ENCODE measurements around the gene ARL17B. TPM values are rescaled to one million over a fixed set of nuclear protein-coding genes. Genes with fewer than 3 reads are reported as not detected.
"Not testable (repeated sequence)": the region's sequence is repeated elsewhere in the genome, so short reads cannot be mapped to it uniquely, and the experiment has no call there.

Gene ARL17B
- total and polyA plus RNA-seq, 2 of the 8 experiments (the other 6 are each of a cell fraction or from before 2014, with no cell fraction given) = 5.4 to 21.6 TPM

GRCh38 chr17:46372236-46373229, 11.0 kb upstream of the ARL17B start:
- FAIRE-seq; H3K4me1 ChIP-seq (replicated peaks in 1 of 4; ENCODE audit: control insufficient read depth in 3 of 4, insufficient read depth in 4 of 4, low read length in 3 of 4); H2AK5ac ChIP-seq (ENCODE audit: low read depth, low read length); H2BK12ac ChIP-seq (ENCODE audit: low read depth, low read length); H3K79me1 ChIP-seq (ENCODE audit: low read depth, low read length); H3K27me3 ChIP-seq (replicated peaks in 1 of 4; ENCODE audit: control insufficient read depth in 3 of 4, extremely low read depth in 1 of 4, insufficient read depth in 3 of 4, low read length in 3 of 4); H2AFZ ChIP-seq (ENCODE audit: low read length); H3K14ac ChIP-seq (ENCODE audit: insufficient read length); H4K91ac ChIP-seq (replicated peaks; ENCODE audit: insufficient read length, low read length); DNase-seq (ENCODE audit: low read depth in 1 of 2, low spot score in 2 of 2); H3K4me2 ChIP-seq (ENCODE audit: insufficient read depth in 1 of 2, low read depth in 2 of 2, low read length in 2 of 2); H3K79me2 ChIP-seq (ENCODE audit: control insufficient read depth in 1 of 2, insufficient read depth in 2 of 2, low read length in 2 of 2); H4K8ac ChIP-seq (ENCODE audit: extremely low read depth, insufficient read depth, low read length); H3K4ac ChIP-seq (replicated peaks; ENCODE audit: insufficient read length, low read depth, low read length); H3K18ac ChIP-seq (ENCODE audit: extremely low read depth, low read length); H3K4me3 ChIP-seq (ENCODE audit: extremely low read depth in 1 of 4, insufficient read depth in 2 of 4, low read depth in 3 of 4, low read length in 4 of 4); H3K27ac ChIP-seq (ENCODE audit: low read depth, low read length); H3K23me2 ChIP-seq (ENCODE audit: low read depth, low read length); CTCF ChIA-PET (ENCODE audit: partially characterized antibody); H4K20me1 ChIP-seq (replicated peaks in 1 of 2; ENCODE audit: control insufficient read depth in 1 of 2, insufficient read depth in 2 of 2, low read length in 2 of 2); H3K23ac ChIP-seq (ENCODE audit: insufficient read length); H3K9ac ChIP-seq (replicated peaks in 1 of 4; ENCODE audit: extremely low read depth in 1 of 4, low read depth in 3 of 4, low read length in 3 of 4); H3K56ac ChIP-seq (replicated peaks; ENCODE audit: insufficient read length, low read depth, low read length); H3K9me3 ChIP-seq (ENCODE audit: insufficient read depth in 2 of 2, low read depth in 1 of 2, low read length in 1 of 2); H2BK5ac ChIP-seq (ENCODE audit: low read depth, low read length); H4K5ac ChIP-seq (ENCODE audit: insufficient read length, low read depth, low read length); POLR2A ChIA-PET (ENCODE audit: partially characterized antibody); H2BK120ac ChIP-seq (replicated peaks; ENCODE audit: low read depth, low read length); H2BK15ac ChIP-seq (ENCODE audit: low read length); H3K36me3 ChIP-seq (ENCODE audit: control insufficient read depth in 2 of 4, insufficient read depth in 4 of 4, low read length in 3 of 4); H2BK20ac ChIP-seq (ENCODE audit: low read length): not testable (repeated sequence)
- no CpG with 5 or more reads among the region's 95 CpGs for WGBS, 2 experiments (ENCODE audit: extremely low coverage in 1 of 2, insufficient coverage in 1 of 2, insufficient read length in 1 of 2, insufficient replicate concordance in 2 of 2, low coverage in 1 of 2, low lambda C conversion rate in 2 of 2, missing lambda C conversion rate in 1 of 2)

- DNase-seq (ENCODE audit: low read depth in 1 of 2, low spot score in 2 of 2); H3K79me2 ChIP-seq (ENCODE audit: control insufficient read depth in 1 of 2, insufficient read depth in 2 of 2, low read length in 2 of 2); H3K14ac ChIP-seq (ENCODE audit: insufficient read length); H4K91ac ChIP-seq (replicated peaks; ENCODE audit: insufficient read length, low read length); H3K27me3 ChIP-seq (replicated peaks in 1 of 4; ENCODE audit: control insufficient read depth in 3 of 4, extremely low read depth in 1 of 4, insufficient read depth in 3 of 4, low read length in 3 of 4); FAIRE-seq; H3K9ac ChIP-seq (replicated peaks in 1 of 4; ENCODE audit: extremely low read depth in 1 of 4, low read depth in 3 of 4, low read length in 3 of 4); H3K4ac ChIP-seq (replicated peaks; ENCODE audit: insufficient read length, low read depth, low read length); H3K4me1 ChIP-seq (replicated peaks in 1 of 4; ENCODE audit: control insufficient read depth in 3 of 4, insufficient read depth in 4 of 4, low read length in 3 of 4); POLR2A ChIA-PET (ENCODE audit: partially characterized antibody); H2AK5ac ChIP-seq (ENCODE audit: low read depth, low read length); H2BK120ac ChIP-seq (replicated peaks; ENCODE audit: low read depth, low read length); H3K4me2 ChIP-seq (ENCODE audit: insufficient read depth in 1 of 2, low read depth in 2 of 2, low read length in 2 of 2); H4K8ac ChIP-seq (ENCODE audit: extremely low read depth, insufficient read depth, low read length); H3K9me3 ChIP-seq (ENCODE audit: insufficient read depth in 2 of 2, low read depth in 1 of 2, low read length in 1 of 2); H3K23ac ChIP-seq (ENCODE audit: insufficient read length); H3K18ac ChIP-seq (ENCODE audit: extremely low read depth, low read length); H2BK20ac ChIP-seq (ENCODE audit: low read length); H3K27ac ChIP-seq (ENCODE audit: low read depth, low read length); CTCF ChIA-PET (ENCODE audit: partially characterized antibody); H3K79me1 ChIP-seq (ENCODE audit: low read depth, low read length); H2BK5ac ChIP-seq (ENCODE audit: low read depth, low read length); H4K20me1 ChIP-seq (replicated peaks in 1 of 2; ENCODE audit: control insufficient read depth in 1 of 2, insufficient read depth in 2 of 2, low read length in 2 of 2); H3K23me2 ChIP-seq (ENCODE audit: low read depth, low read length); H3K36me3 ChIP-seq (ENCODE audit: control insufficient read depth in 2 of 4, insufficient read depth in 4 of 4, low read length in 3 of 4); H4K5ac ChIP-seq (ENCODE audit: insufficient read length, low read depth, low read length); H2AFZ ChIP-seq (ENCODE audit: low read length); H2BK12ac ChIP-seq (ENCODE audit: low read depth, low read length); H3K56ac ChIP-seq (replicated peaks; ENCODE audit: insufficient read length, low read depth, low read length); H2BK15ac ChIP-seq (ENCODE audit: low read length); H3K4me3 ChIP-seq (ENCODE audit: extremely low read depth in 1 of 4, insufficient read depth in 2 of 4, low read depth in 3 of 4, low read length in 4 of 4): not testable (repeated sequence)
- no CpG with 5 or more reads among the region's 3 CpGs for WGBS, 2 experiments (ENCODE audit: extremely low coverage in 1 of 2, insufficient coverage in 1 of 2, insufficient read length in 1 of 2, insufficient replicate concordance in 2 of 2, low coverage in 1 of 2, low lambda C conversion rate in 2 of 2, missing lambda C conversion rate in 1 of 2)
Measured at GRCh38 chr17:46367520-46367919, 6.0 kb upstream of the ARL17B start.
